HepG2 (cell line): ENCODE results near the gene ZNF440. TPM values are rescaled to one million over a fixed set of nuclear protein-coding genes. Genes with fewer than 3 reads are reported as not detected.

Source experiments
- E2F1 ChIP-seq: sonication (generic); formaldehyde crosslinking; IDR thresholded peaks from 2 replicates; pipeline ENCODE4 v1.5.0; 2020; ENCODE audit warnings: missing genetic modification reagents
- GATAD2A ChIP-seq: IDR thresholded peaks from 2 replicates; pipeline ENCODE4 v1.6.1; 2016
- HMGXB4 ChIP-seq, 2 experiments: sonication (generic) in 1 of 2; formaldehyde crosslinking in 1 of 2; IDR thresholded peaks; 2 replicates each; pipeline versions ENCODE4 v1.4.0 to v1.6.1; 2018 to 2020; ENCODE audit warnings: missing genetic modification reagents in 2 of 2, borderline replicate concordance in 1 of 2, low read depth in 1 of 2, mild to moderate bottlenecking in 1 of 2, missing biosample characterization in 1 of 2
- MAF1 ChIP-seq: sonication (generic); formaldehyde crosslinking; IDR thresholded peaks from 2 replicates; pipeline ENCODE4 v1.5.0; 2020; ENCODE audit warnings: missing genetic modification reagents, borderline replicate concordance
- PHF5A ChIP-seq: IDR thresholded peaks from one replicate; pipeline ENCODE4 v1.6.1; 2018; ENCODE audit warnings: low read depth, missing genetic modification reagents; ENCODE audit not compliant: unreplicated experiment
- POGK ChIP-seq: sonication (generic); formaldehyde crosslinking; conservative IDR thresholded peaks from 2 replicates; pipeline ENCODE4 v1.8.0; 2022; ENCODE audit warnings: mild to moderate bottlenecking, moderate library complexity, missing genetic modification reagents
- RXRA ChIP-seq: sonication (generic); formaldehyde crosslinking; IDR thresholded peaks from 2 replicates; pipeline ENCODE4 v1.5.1; 2020; ENCODE audit warnings: missing genetic modification reagents
- SRF ChIP-seq: IDR thresholded peaks from 2 replicates; pipeline ENCODE4 v1.6.1; 2011; ENCODE audit warnings: mild to moderate bottlenecking, low read depth, low read length, moderate library complexity
- TFDP2 ChIP-seq: sonication (generic); formaldehyde crosslinking; IDR thresholded peaks from 2 replicates; pipeline ENCODE4 v1.4.0; 2020; ENCODE audit warnings: missing genetic modification reagents
- ZFP62 ChIP-seq: sonication (generic); formaldehyde crosslinking; IDR thresholded peaks from 2 replicates; pipeline ENCODE4 v1.4.0; 2020; ENCODE audit warnings: missing genetic modification reagents
- ZMAT3 ChIP-seq: sonication (generic); formaldehyde crosslinking; conservative IDR thresholded peaks from 2 replicates; pipeline ENCODE4 v1.7.0; 2021; ENCODE audit warnings: missing genetic modification reagents
- ZNF136 ChIP-seq: sonication (generic); formaldehyde crosslinking; IDR thresholded peaks from 2 replicates; pipeline ENCODE4 v1.8.1; 2022; ENCODE audit warnings: low read depth, mild to moderate bottlenecking, moderate library complexity, missing genetic modification reagents
- ZNF18 ChIP-seq: sonication (generic); formaldehyde crosslinking; IDR thresholded peaks from 2 replicates; pipeline ENCODE4 v1.8.0; 2022; ENCODE audit warnings: mild to moderate bottlenecking, missing genetic modification reagents; ENCODE audit not compliant: insufficient replicate concordance
- ZNF275 ChIP-seq: sonication (generic); formaldehyde crosslinking; IDR thresholded peaks from 2 replicates; pipeline ENCODE4 v1.8.0; 2022; ENCODE audit warnings: missing genetic modification reagents, mild to moderate bottlenecking, inconsistent platforms, borderline replicate concordance
- ZNF326 ChIP-seq: sonication (generic); formaldehyde crosslinking; IDR thresholded peaks from 2 replicates; pipeline ENCODE4 v1.4.0; 2020; ENCODE audit warnings: missing genetic modification reagents, borderline replicate concordance
- ZNF737 ChIP-seq: sonication (generic); formaldehyde crosslinking; IDR thresholded peaks from 2 replicates; pipeline ENCODE4 v1.5.0; 2020; ENCODE audit warnings: missing genetic modification reagents, mild to moderate bottlenecking, borderline replicate concordance
- ZNF761 ChIP-seq: sonication (generic); formaldehyde crosslinking; conservative IDR thresholded peaks from 2 replicates; pipeline ENCODE4 v1.4.0; 2020; ENCODE audit warnings: mild to moderate bottlenecking, missing genetic modification reagents
- ZNF781 ChIP-seq: sonication (generic); formaldehyde crosslinking; IDR thresholded peaks from 2 replicates; pipeline ENCODE4 v1.5.1; 2020; ENCODE audit warnings: borderline replicate concordance, mild to moderate bottlenecking, missing genetic modification reagents; ENCODE audit errors: not compliant biosample characterization
- polyA plus RNA-seq, 8 experiments: library from polyadenylated mRNA; depleted of rRNA in 3 of 8; stranded (reverse) in 7 of 8; unstranded in 1 of 8; fragments of >200 nt; fragmentation: Illumina TruSeq in 4 of 8; extraction: Trizol in 4 of 8; gene quantifications; 2 replicates each; pipeline versions ENCODE4 v1.2.1 to v1.2.3, GENCODE V29; 2011 to 2016; ENCODE audit warnings: low read depth in 4 of 8, missing spikeins in 1 of 8, mixed read lengths in 1 of 8; ENCODE audit not compliant: insufficient read depth in 1 of 8
- total RNA-seq, 5 experiments: library from RNA; depleted of rRNA; stranded (reverse); fragments of >200 nt; fragmentation: Illumina TruSeq; extraction: Trizol; gene quantifications; 2 replicates each; pipeline ENCODE4 v1.2.3, GENCODE V29; 2016; ENCODE audit warnings: low read depth in 1 of 5

The ZNF440 gene
- total and polyA plus RNA-seq, 2 of the 13 experiments (the other 11 are each of a cell fraction or from before 2014, with no cell fraction given): 2.7 to 12.4 TPM

GRCh38 chr19:11798391-11799330, 15.4 kb upstream of the ZNF440 start, which contains the start of gene ZNF491 (continued):
- TF ChIP-seq TFDP2 (CRISPR knock-in tag): no peak
- no peak for TF ChIP-seq MAF1 (CRISPR knock-in tag)
- no peak for TF ChIP-seq ZNF18 (CRISPR knock-in tag)
- TF ChIP-seq POGK (CRISPR knock-in tag): no peak
- TF ChIP-seq GATAD2A (CRISPR knock-in tag): peak; percentile 45; the same call in 1 of the 2 replicates
- no peak for TF ChIP-seq ZNF761 (CRISPR knock-in tag)
- no peak; the same call in 1 of the 2 replicates for TF ChIP-seq ZMAT3 (CRISPR knock-in tag)
- no peak for TF ChIP-seq PHF5A
- TF ChIP-seq RXRA (CRISPR knock-in tag): peak; percentile 22; the same call in 1 of the 2 replicates
- no peak for TF ChIP-seq ZNF326 (CRISPR knock-in tag)
- TF ChIP-seq ZNF136 (CRISPR knock-in tag): no peak
- TF ChIP-seq ZNF781 (CRISPR knock-in tag): no peak
- no peak for TF ChIP-seq ZFP62
- TF ChIP-seq SRF: no peak
- no peak for TF ChIP-seq E2F1
- no peak for TF ChIP-seq ZNF275 (CRISPR knock-in tag)
- no peak for TF ChIP-seq ZNF737 (CRISPR knock-in tag)
- TF ChIP-seq HMGXB4 (CRISPR knock-in tag; IDR thresholded peaks at IDR 0.05; ENCODE audit: borderline replicate concordance in 1 of 2, low read depth in 1 of 2): peak; percentile 89 to 92
